Measurements from ENCODE around the gene LCK. TPM values are rescaled to one million over a fixed set of nuclear protein-coding genes. Genes with fewer than 3 reads are reported as not detected.

Gene LCK
- total and polyA plus RNA-seq, 2 donors (not counting 1 experiment from before 2014, with no cell fraction given) = 22.3 to 23.8 TPM

DNA sequence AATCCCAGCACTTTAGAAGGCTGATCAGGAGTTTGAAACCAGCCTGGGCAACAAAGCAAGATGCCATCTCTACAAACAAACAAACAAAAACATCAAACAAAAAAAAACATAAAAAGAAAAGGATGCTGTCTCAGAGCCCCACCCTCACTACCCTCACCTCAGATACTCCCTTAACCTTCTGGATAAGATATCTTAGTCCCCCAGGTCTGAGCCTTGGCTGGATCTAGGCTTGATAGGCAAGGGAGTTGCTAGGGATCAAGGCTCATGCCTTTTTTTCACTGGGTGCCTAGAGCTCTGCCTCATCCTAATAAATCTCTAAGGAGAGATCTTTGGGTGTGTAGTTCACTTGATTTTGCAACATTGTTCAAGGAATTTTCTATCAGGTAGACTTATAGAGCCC, 48.3 kb downstream of the LCK start:
- Histone ChIP-seq H2AFZ (ENCODE audit: insufficient read depth, low read depth, low read length, poor library complexity, severe bottlenecking) (no peak overlapping the region), H3K9ac (ENCODE audit: low read length) (no peak overlapping the region), H3K4me3 (ENCODE audit: control extremely low read depth in 1 of 5, extremely low read depth in 1 of 5, insufficient read depth in 1 of 5, low read depth in 2 of 5, low read length in 4 of 5) (no peak overlapping the region), H3K4me2 (replicated peaks; ENCODE audit: low read depth, low read length, poor library complexity, severe bottlenecking) (no peak overlapping the region), H3K27me3 (replicated peaks in 1 of 4; ENCODE audit: control extremely low read depth in 1 of 4, control insufficient read depth in 3 of 4, insufficient read depth in 4 of 4, low read length in 3 of 4) (no peaks in the 10 kb centered on the region), H3K27ac (ENCODE audit: low read length in 2 of 2) (peak overlapping the region in 1 of 2 donors; percentile 36), H3K9me3 (ENCODE audit: control extremely low read depth in 1 of 3, control insufficient read depth in 2 of 3, insufficient read depth in 1 of 3, low read length in 2 of 3) (no peaks in the 10 kb centered on the region), H3K4me1 (ENCODE audit: control insufficient read depth in 2 of 2, insufficient read depth in 2 of 2, low read length in 2 of 2) (peaks cover 22 to 27% of the 10 kb centered on the region in 2 donors), H3K79me2 (ENCODE audit: control insufficient read depth, insufficient read depth, low read length) (peaks cover 96% of the 10 kb centered on the region), H4K20me1 (ENCODE audit: control insufficient read depth, insufficient read depth, low read length, poor library complexity, severe bottlenecking) (peaks cover 64% of the 10 kb centered on the region), H3K36me3 (replicated peaks in 1 of 2; ENCODE audit: control extremely low read depth in 1 of 2, control insufficient read depth in 1 of 2, extremely low read depth in 1 of 2, insufficient read depth in 2 of 2, low read length in 1 of 2) (peaks cover 2 to 43% of the 10 kb centered on the region in 2 experiments)
- ChIA-PET POLR2A (no interaction called here), CTCF (interaction anchor here (1.1 kb wide), 1 partner anchor 74 kb away, joined by 6 read pairs; no protein-coding TSS in a partner anchor)
- ATAC-seq (ENCODE audit: low read depth) = no peak
- H3K27me3 Mint-ChIP-seq = no peaks in the 10 kb centered on the region
- peaks cover 45% of the 10 kb centered on the region for H3K4me1 Mint-ChIP-seq
- no peak overlapping the region for H3K27ac Mint-ChIP-seq
- no peak for DNase-seq
- H3K9me3 Mint-ChIP-seq (ENCODE audit: insufficient read depth) = peaks cover 2% of the 10 kb centered on the region
- intact Hi-C loops (cut with micrococcal nuclease) = no loop called here
- H3K4me3 Mint-ChIP-seq = no peak overlapping the region
- TF ChIP-seq, protein P1, sequence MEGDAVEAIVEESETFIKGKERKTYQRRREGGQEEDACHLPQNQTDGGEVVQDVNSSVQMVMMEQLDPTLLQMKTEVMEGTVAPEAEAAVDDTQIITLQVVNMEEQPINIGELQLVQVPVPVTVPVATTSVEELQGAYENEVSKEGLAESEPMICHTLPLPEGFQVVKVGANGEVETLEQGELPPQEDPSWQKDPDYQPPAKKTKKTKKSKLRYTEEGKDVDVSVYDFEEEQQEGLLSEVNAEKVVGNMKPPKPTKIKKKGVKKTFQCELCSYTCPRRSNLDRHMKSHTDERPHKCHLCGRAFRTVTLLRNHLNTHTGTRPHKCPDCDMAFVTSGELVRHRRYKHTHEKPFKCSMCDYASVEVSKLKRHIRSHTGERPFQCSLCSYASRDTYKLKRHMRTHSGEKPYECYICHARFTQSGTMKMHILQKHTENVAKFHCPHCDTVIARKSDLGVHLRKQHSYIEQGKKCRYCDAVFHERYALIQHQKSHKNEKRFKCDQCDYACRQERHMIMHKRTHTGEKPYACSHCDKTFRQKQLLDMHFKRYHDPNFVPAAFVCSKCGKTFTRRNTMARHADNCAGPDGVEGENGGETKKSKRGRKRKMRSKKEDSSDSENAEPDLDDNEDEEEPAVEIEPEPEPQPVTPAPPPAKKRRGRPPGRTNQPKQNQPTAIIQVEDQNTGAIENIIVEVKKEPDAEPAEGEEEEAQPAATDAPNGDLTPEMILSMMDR (IDR thresholded peaks at IDR 0.05) = no peak
- no peak for TF ChIP-seq EZH2 (IDR thresholded peaks at IDR 0.05; ENCODE audit: borderline replicate concordance, insufficient read depth, low read depth, low read length, poor library complexity, severe bottlenecking)

DNA sequence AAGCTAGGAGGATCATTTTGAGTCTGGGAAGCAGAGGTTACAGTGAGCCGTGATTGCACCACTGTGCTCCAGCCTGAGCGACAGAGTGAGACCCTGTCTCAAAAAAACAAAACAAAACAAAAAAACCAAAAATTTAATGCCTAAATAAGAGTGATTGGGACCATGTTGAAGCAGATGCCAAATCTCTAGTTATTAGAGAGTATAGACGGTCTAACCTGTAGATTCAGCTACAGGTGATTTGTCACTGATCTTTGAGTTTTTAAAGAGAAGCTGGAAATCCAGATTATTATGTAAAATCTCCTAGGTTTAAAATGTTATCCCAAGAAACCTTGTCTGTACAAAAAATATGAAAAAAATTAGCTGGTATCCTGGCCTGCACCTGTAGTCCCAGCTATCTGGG, 52.3 kb downstream of the LCK start:
- ChIA-PET CTCF (interaction anchor here (1.3 to 3.3 kb wide), 3 partner anchors 12 to 88 kb away, joined by 4 to 10 read pairs (median 5); partner anchors contain the start of gene HDAC1), POLR2A (no interaction called here)
- no CpG with 5 or more reads among the region's 3 CpGs for WGBS (ENCODE audit: insufficient coverage)
- Histone ChIP-seq H3K4me1 (ENCODE audit: control insufficient read depth in 2 of 2, insufficient read depth in 2 of 2, low read length in 2 of 2) (peaks cover 21 to 22% of the 10 kb centered on the region in 2 donors), H3K9ac (ENCODE audit: low read length) (no peak overlapping the region), H4K20me1 (ENCODE audit: control insufficient read depth, insufficient read depth, low read length, poor library complexity, severe bottlenecking) (peaks cover 40% of the 10 kb centered on the region), H3K27ac (ENCODE audit: low read length in 2 of 2) (no peak overlapping the region), H3K4me3 (ENCODE audit: control extremely low read depth in 1 of 5, extremely low read depth in 1 of 5, insufficient read depth in 1 of 5, low read depth in 2 of 5, low read length in 4 of 5) (no peak overlapping the region), H3K36me3 (replicated peaks in 1 of 2; ENCODE audit: control extremely low read depth in 1 of 2, control insufficient read depth in 1 of 2, extremely low read depth in 1 of 2, insufficient read depth in 2 of 2, low read length in 1 of 2) (peaks cover 6 to 63% of the 10 kb centered on the region in 2 experiments), H3K9me3 (ENCODE audit: control extremely low read depth in 1 of 3, control insufficient read depth in 2 of 3, insufficient read depth in 1 of 3, low read length in 2 of 3) (peaks cover 0 to 3% (median 2%) of the 10 kb centered on the region in 3 donors), H3K4me2 (replicated peaks; ENCODE audit: low read depth, low read length, poor library complexity, severe bottlenecking) (no peak overlapping the region), H3K27me3 (replicated peaks in 1 of 4; ENCODE audit: control extremely low read depth in 1 of 4, control insufficient read depth in 3 of 4, insufficient read depth in 4 of 4, low read length in 3 of 4) (no peaks in the 10 kb centered on the region), H2AFZ (ENCODE audit: insufficient read depth, low read depth, low read length, poor library complexity, severe bottlenecking) (no peak overlapping the region), H3K79me2 (ENCODE audit: control insufficient read depth, insufficient read depth, low read length) (peaks cover 97% of the 10 kb centered on the region)
- no peak for TF ChIP-seq EZH2 (IDR thresholded peaks at IDR 0.05; ENCODE audit: borderline replicate concordance, insufficient read depth, low read depth, low read length, poor library complexity, severe bottlenecking)
- TF ChIP-seq, protein P1 (IDR thresholded peaks at IDR 0.05) = no peak
- ATAC-seq (ENCODE audit: low read depth) (no peak), DNase-seq (no peak)
- Mint-ChIP-seq H3K4me3 (no peak overlapping the region), H3K27ac (no peak overlapping the region), H3K4me1 (peaks cover 41% of the 10 kb centered on the region), H3K27me3 (no peaks in the 10 kb centered on the region), H3K9me3 (ENCODE audit: insufficient read depth) (peaks cover 2% of the 10 kb centered on the region)
- intact Hi-C loops (cut with micrococcal nuclease) = no loop called here

Data from B cell (primary cell).